ENCODE results near the gene DLG2. TPM values are rescaled to one million over a fixed set of nuclear protein-coding genes. Genes with fewer than 3 reads are reported as not detected.

Gene DLG2
- total and polyA plus RNA-seq, 9 of the 15 experiments (the other 6 are each of a cell fraction or from before 2014, with no cell fraction given) = 0.52 to 1.6 (median 0.95) TPM

- TF ChIP-seq ZHX1 (conservative IDR thresholded peaks at IDR 0.05; ENCODE audit: low read length) (no peak), U2AF1 (optimal IDR thresholded peaks at IDR 0.05; ENCODE audit: low read depth, low read length) (no peak), COPS2 (conservative IDR thresholded peaks at IDR 0.05) (no peak)
Observed at GRCh38 chr11:85494396-85494795, 132.7 kb downstream of the DLG2 start (continued).

GRCh38 chr11:85485902-85486301, 141.2 kb downstream of the DLG2 start:
- no peaks in the 10 kb centered on the region for H3K4me1 ChIP-seq (replicated peaks in 1 of 2; ENCODE audit: control insufficient read depth in 2 of 2, insufficient read depth in 2 of 2, low read length in 2 of 2)
- H3K27ac ChIP-seq (ENCODE audit: extremely low read depth, low read depth, low read length) = no peak overlapping the region
- intact Hi-C loops (cut with micrococcal nuclease) = no loop called here
- FAIRE-seq = no peak
- no TSS peak for BruUV-seq (replicated peaks)
- no peak for DNase-seq (ENCODE audit: extremely low read depth in 1 of 4, low spot score in 3 of 4)
- no peak overlapping the region for H3K9ac ChIP-seq (ENCODE audit: insufficient read depth in 1 of 2, low read depth in 2 of 2, low read length in 2 of 2)
- H3K4me2 ChIP-seq (ENCODE audit: insufficient read depth, low read length) = no peak overlapping the region
- H3K9me1 ChIP-seq (ENCODE audit: control insufficient read depth, insufficient read depth, low read length) = no peaks in the 10 kb centered on the region
- no peaks in the 10 kb centered on the region for H3K79me2 ChIP-seq (ENCODE audit: control insufficient read depth, insufficient read depth, low read length)
- ATAC-seq = no peak
- no peaks in the 10 kb centered on the region for H3K9me3 ChIP-seq (replicated peaks; ENCODE audit: control insufficient read depth, insufficient read depth, low read depth, low read length)
- POLR2A ChIA-PET = no interaction called here
- no peaks in the 10 kb centered on the region for H4K20me1 ChIP-seq (replicated peaks; ENCODE audit: control insufficient read depth, insufficient read depth, low read length)
- 0% methylated on average over 2 of the region's 2 CpGs for WGBS (ENCODE audit: insufficient coverage, low coverage, missing lambda C conversion rate)
- no peaks in the 10 kb centered on the region for H3K36me3 ChIP-seq (ENCODE audit: control insufficient read depth, insufficient read depth, low read length)
- H3K4me3 ChIP-seq = no peak overlapping the region
- in situ Hi-C loops (cut with MboI) = no loop called here
- no peak overlapping the region for H2AFZ ChIP-seq (ENCODE audit: low read depth, low read length)
- H3K27me3 ChIP-seq (ENCODE audit: control insufficient read depth in 2 of 2, insufficient read depth in 2 of 2, low read length in 2 of 2) = no peaks in the 10 kb centered on the region
- CTCF ChIA-PET (ENCODE audit: low intra/inter-chr PET ratio) = no interaction called here
- TF ChIP-seq CREB1 (IDR thresholded peaks at IDR 0.05) (no peak), CREB1 (CRISPR knock-in tag; IDR thresholded peaks at IDR 0.05) (no peak), DDX20 (tag; IDR thresholded peaks at IDR 0.05; ENCODE audit: low read depth) (no peak), NUFIP1 (IDR thresholded peaks at IDR 0.05; ENCODE audit: partially characterized antibody) (no peak), ZBTB40 (IDR thresholded peaks at IDR 0.05) (no peak), ZBTB40 (CRISPR knock-in tag; IDR thresholded peaks at IDR 0.05) (no peak), CHD4 (IDR thresholded peaks at IDR 0.05; ENCODE audit: insufficient read depth, insufficient replicate concordance, low read depth, low read length, poor library complexity, severe bottlenecking) (no peak)

Data from K562 (cell line).